Suprapubic skin (tissue), 4 donors: ENCODE data around the gene SGK2.

Experiments
- POLR2A ChIP-seq, 2 donors: fragments of 450-650 bp; IDR thresholded peaks; one replicate each; pipeline ENCODE4 v1.6.1; 2017; ENCODE audit warnings: antibody characterized with exemption in 2 of 2, mild to moderate bottlenecking in 2 of 2, moderate library complexity in 2 of 2
- POLR2AphosphoS5 ChIP-seq, 3 donors: sonication (generic); formaldehyde crosslinking; IDR thresholded peaks; one replicate each; pipeline ENCODE4 v1.6.1; 2017; ENCODE audit warnings: antibody characterized with exemption in 3 of 3
- TF ChIP-seq, protein P1 (sequence below), 2 donors: fragments of 200-600 bp in 1 of 2; fragments of 450-650 bp in 1 of 2; sonication (generic) in 1 of 2; IDR thresholded peaks; one replicate each; pipeline ENCODE4 v1.5.1; 2016 to 2019; ENCODE audit warnings: antibody characterized with exemption in 2 of 2, mild to moderate bottlenecking in 1 of 2, moderate library complexity in 1 of 2

DNA sequence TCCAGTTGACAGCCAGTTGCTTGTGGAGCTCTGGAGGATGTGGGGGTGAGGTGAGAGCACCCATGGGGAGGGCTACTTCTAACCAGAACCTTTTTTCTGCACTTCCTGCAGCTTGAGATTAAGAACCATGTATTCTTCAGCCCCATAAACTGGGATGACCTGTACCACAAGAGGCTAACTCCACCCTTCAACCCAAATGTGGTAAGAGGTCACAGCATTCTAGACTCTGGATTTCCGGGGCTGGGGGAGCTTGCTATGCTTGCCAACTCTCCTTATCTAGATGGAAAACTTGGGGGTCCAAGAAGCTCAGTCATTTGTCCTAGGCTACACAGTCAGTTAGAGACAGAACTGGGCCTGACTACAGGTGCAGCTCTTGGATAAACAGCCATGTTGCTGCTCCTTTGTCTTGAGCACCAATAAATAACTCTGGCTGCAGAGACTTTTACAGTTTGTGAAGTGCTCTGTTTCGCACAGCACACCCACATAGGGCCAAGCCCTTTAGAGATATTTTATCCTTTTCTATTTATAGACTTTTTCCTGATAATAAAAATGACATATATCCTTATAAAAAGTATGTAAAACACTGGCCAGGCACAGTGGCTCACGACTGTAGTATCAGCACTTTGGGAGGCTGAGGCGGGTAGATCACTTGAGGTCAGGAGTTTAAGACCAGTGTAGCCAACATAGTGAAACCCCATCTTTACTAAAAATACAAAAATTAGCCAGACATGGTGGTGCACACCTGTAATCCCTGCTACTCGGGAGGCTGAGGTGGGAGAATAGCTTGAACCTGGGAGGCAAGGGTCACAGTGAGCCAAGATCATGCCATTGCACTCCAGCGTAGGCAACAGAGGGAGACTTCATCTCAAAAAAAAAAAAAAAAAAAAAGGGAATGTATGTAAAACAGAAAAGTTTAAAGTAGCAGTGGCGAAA is 21.3 kb downstream of the SGK2 start:
- TF ChIP-seq, protein P1, sequence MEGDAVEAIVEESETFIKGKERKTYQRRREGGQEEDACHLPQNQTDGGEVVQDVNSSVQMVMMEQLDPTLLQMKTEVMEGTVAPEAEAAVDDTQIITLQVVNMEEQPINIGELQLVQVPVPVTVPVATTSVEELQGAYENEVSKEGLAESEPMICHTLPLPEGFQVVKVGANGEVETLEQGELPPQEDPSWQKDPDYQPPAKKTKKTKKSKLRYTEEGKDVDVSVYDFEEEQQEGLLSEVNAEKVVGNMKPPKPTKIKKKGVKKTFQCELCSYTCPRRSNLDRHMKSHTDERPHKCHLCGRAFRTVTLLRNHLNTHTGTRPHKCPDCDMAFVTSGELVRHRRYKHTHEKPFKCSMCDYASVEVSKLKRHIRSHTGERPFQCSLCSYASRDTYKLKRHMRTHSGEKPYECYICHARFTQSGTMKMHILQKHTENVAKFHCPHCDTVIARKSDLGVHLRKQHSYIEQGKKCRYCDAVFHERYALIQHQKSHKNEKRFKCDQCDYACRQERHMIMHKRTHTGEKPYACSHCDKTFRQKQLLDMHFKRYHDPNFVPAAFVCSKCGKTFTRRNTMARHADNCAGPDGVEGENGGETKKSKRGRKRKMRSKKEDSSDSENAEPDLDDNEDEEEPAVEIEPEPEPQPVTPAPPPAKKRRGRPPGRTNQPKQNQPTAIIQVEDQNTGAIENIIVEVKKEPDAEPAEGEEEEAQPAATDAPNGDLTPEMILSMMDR (IDR thresholded peaks at IDR 0.05): no peak
- TF ChIP-seq POLR2A (IDR thresholded peaks at IDR 0.05) (no peak), POLR2AphosphoS5 (IDR thresholded peaks at IDR 0.05) (no peak)
